PC-9 (cell line): ENCODE results near the gene PTPRD. TPM values are rescaled to one million over a fixed set of nuclear protein-coding genes. Genes with fewer than 3 reads are reported as not detected.

Source experiments
- BruUV-seq: library from RNA; stranded (reverse); fragments of 400-500 nt; replicated peaks from 2 replicates; lab custom pipeline; 2021; lab: Mats Ljungman, UMichigan
- CTCF ChIA-PET: fragments of 300-600 bp; sonication (Branson Sonifier 250); formaldehyde crosslinking; loops from one replicate; lab custom pipeline; 2022; ENCODE audit warnings: antibody characterized with exemption; lab: Charles Lee
- POLR2A ChIA-PET: fragments of 300-600 bp; sonication (Branson Sonifier 250); formaldehyde crosslinking; loops from one replicate; lab custom pipeline; 2022; ENCODE audit warnings: antibody characterized with exemption; ENCODE audit not compliant: unreplicated experiment; lab: Charles Lee
- DNase-seq, 2 experiments: peaks; one replicate each; pipeline versions ENCODE4 v3.0.0 to v3.0.0-alpha.2; 2015 to 2022; ENCODE audit warnings: mixed read lengths in 1 of 2
- H2AFZ ChIP-seq: fragments of 200-600 bp; sonication (generic); 2 replicates; pipeline ENCODE4 v1.8.1; 2017; ENCODE audit warnings: antibody characterized with exemption
- H3F3A ChIP-seq: fragments of 200-600 bp; sonication (generic); 2 replicates; pipeline ENCODE4 v1.8.1; 2017; ENCODE audit warnings: antibody characterized with exemption, mild to moderate bottlenecking, low read depth; ENCODE audit not compliant: insufficient read depth
- H3K27ac ChIP-seq: fragments of 200-600 bp; sonication (generic); 2 replicates; pipeline ENCODE4 v1.6.1; 2016; ENCODE audit warnings: mixed run types
- H3K27me3 ChIP-seq: fragments of 200-600 bp; sonication (generic); 2 replicates; pipeline ENCODE4 v1.6.1; 2016; ENCODE audit warnings: low read depth, mixed run types; ENCODE audit not compliant: insufficient read depth
- H3K36me3 ChIP-seq: fragments of 200-600 bp; sonication (generic); 2 replicates; pipeline ENCODE4 v1.6.1; 2016; ENCODE audit warnings: low read depth, mixed run types
- H3K4me1 ChIP-seq: fragments of 200-600 bp; sonication (generic); replicated peaks from 2 replicates; pipeline ENCODE4 v1.6.1; 2016; ENCODE audit warnings: mixed run types; ENCODE audit not compliant: insufficient read depth
- H3K4me2 ChIP-seq: fragments of 200-600 bp; sonication (generic); 2 replicates; pipeline ENCODE4 v1.6.1; 2017; ENCODE audit warnings: mixed run types
- H3K4me3 ChIP-seq: fragments of 200-600 bp; sonication (generic); 2 replicates; pipeline ENCODE4 v1.6.1; 2016; ENCODE audit warnings: mixed run types
- H3K79me2 ChIP-seq: fragments of 200-600 bp; sonication (generic); 2 replicates; pipeline ENCODE4 v1.6.1; 2017; ENCODE audit warnings: low read depth, mixed run types
- H3K9me2 ChIP-seq: fragments of 200-600 bp; sonication (generic); 2 replicates; pipeline ENCODE4 v1.8.1; 2017; ENCODE audit warnings: mild to moderate bottlenecking; ENCODE audit not compliant: insufficient read depth
- H3K9me3 ChIP-seq: fragments of 200-600 bp; sonication (generic); 2 replicates; pipeline ENCODE4 v1.8.1; 2016; ENCODE audit warnings: low read depth; ENCODE audit not compliant: insufficient read depth
- H4K20me1 ChIP-seq: fragments of 200-600 bp; sonication (generic); 2 replicates; pipeline ENCODE4 v1.8.1; 2017; ENCODE audit not compliant: insufficient read depth
- EZH2 ChIP-seq: fragments of 200-600 bp; sonication (generic); IDR thresholded peaks from 2 replicates; pipeline ENCODE4 v1.8.0; 2017; ENCODE audit warnings: antibody characterized with exemption, low read depth
- intact Hi-C: fragments of 100-400 bp; cut with micrococcal nuclease; formaldehyde crosslinking; loops from one replicate; pipeline ENCODE4 v1.10.0; 2022; ENCODE audit not compliant: unreplicated experiment
- total RNA-seq: library from RNA; stranded (reverse); gene quantifications from 2 replicates; pipeline ENCODE4 v1.2.3, GENCODE V29; 2021
- TF ChIP-seq, protein P1 (sequence below): fragments of 200-600 bp; sonication (generic); conservative IDR thresholded peaks from 2 replicates; pipeline ENCODE4 v1.6.1; 2017; ENCODE audit warnings: mixed run types, antibody characterized with exemption, mild to moderate bottlenecking, moderate library complexity

Gene PTPRD
- total RNA-seq, 1 experiment from 2014 or later, result not detected

DNA sequence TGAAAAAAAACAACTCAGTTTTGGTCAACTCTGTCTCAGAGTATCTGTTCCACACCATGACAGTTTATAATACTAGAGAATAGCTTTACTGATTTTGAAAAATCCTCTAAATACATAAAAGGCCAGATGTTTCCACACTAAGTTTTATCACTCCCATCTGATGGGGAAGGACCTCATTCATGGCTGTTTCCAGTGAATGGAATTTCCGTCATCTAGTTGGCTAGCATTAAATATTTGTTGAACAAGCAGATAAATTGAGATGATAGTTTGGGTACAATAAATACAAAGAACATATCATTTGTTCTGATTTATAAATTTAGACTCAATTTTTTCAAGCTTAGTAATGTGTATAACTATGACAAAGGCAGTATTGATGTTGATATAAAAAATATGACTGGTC lies 408.5 kb downstream of the PTPRD start:
- POLR2A ChIA-PET, result no interaction called here

DNA sequence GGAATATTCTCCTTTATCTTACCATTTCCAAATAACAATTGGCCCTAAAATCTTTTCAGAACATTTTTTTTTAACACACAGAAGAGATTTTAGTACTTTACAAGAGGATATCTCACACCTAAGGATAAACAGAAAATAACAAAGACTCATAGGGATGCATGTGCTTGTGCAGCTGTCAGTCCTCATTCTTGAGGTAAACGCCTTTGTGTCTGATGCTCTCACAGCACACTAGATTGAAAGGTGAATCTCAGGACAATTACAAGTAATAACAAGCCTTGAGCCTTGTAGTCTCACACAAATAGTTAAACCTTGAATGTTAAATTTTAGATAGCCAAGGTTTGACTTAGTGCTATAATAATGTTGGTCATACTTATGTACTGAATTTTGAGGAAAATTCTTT lies 439.2 kb downstream of the PTPRD start:
- Histone ChIP-seq H3K27me3 (no peaks in the 10 kb centered on the region), H3K79me2 (no peaks in the 10 kb centered on the region), H2AFZ (no peak overlapping the region), H3K9me2 (no peaks in the 10 kb centered on the region), H3K36me3 (no peaks in the 10 kb centered on the region), H3K4me2 (no peak overlapping the region), H3K9me3 (no peaks in the 10 kb centered on the region), H3K27ac (no peak overlapping the region), H3K4me3 (no peak overlapping the region), H3K4me1 (no peaks in the 10 kb centered on the region), H3F3A (no peaks in the 10 kb centered on the region), H4K20me1 (no peaks in the 10 kb centered on the region)
- POLR2A ChIA-PET, result no interaction called here
- no peak for DNase-seq
- no TSS peak for BruUV-seq
- intact Hi-C loops, result no loop called here
- CTCF ChIA-PET, result no interaction called here
- TF ChIP-seq EZH2, result no peak
- TF ChIP-seq, protein P1, sequence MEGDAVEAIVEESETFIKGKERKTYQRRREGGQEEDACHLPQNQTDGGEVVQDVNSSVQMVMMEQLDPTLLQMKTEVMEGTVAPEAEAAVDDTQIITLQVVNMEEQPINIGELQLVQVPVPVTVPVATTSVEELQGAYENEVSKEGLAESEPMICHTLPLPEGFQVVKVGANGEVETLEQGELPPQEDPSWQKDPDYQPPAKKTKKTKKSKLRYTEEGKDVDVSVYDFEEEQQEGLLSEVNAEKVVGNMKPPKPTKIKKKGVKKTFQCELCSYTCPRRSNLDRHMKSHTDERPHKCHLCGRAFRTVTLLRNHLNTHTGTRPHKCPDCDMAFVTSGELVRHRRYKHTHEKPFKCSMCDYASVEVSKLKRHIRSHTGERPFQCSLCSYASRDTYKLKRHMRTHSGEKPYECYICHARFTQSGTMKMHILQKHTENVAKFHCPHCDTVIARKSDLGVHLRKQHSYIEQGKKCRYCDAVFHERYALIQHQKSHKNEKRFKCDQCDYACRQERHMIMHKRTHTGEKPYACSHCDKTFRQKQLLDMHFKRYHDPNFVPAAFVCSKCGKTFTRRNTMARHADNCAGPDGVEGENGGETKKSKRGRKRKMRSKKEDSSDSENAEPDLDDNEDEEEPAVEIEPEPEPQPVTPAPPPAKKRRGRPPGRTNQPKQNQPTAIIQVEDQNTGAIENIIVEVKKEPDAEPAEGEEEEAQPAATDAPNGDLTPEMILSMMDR, result no peak

More for the DNA sequence above, 408.5 kb downstream of the PTPRD start:
- no peaks in the 10 kb centered on the region for H3K36me3 ChIP-seq
- H3K4me2 ChIP-seq, result no peak overlapping the region
- intact Hi-C loops, result no loop called here
- no peaks in the 10 kb centered on the region for H3K4me1 ChIP-seq
- H3K4me3 ChIP-seq, result no peak overlapping the region
- no peaks in the 10 kb centered on the region for H3K27me3 ChIP-seq
- H4K20me1 ChIP-seq, result no peaks in the 10 kb centered on the region
- no peak for DNase-seq
- H3K79me2 ChIP-seq, result no peaks in the 10 kb centered on the region
- H3K9me3 ChIP-seq, result no peaks in the 10 kb centered on the region
- H3K27ac ChIP-seq, result no peak overlapping the region
- H2AFZ ChIP-seq, result no peak overlapping the region
- TF ChIP-seq, protein P1, result no peak
- no peaks in the 10 kb centered on the region for H3F3A ChIP-seq
- H3K9me2 ChIP-seq, result no peaks in the 10 kb centered on the region
- BruUV-seq, result no TSS peak
- CTCF ChIA-PET, result no interaction called here

DNA sequence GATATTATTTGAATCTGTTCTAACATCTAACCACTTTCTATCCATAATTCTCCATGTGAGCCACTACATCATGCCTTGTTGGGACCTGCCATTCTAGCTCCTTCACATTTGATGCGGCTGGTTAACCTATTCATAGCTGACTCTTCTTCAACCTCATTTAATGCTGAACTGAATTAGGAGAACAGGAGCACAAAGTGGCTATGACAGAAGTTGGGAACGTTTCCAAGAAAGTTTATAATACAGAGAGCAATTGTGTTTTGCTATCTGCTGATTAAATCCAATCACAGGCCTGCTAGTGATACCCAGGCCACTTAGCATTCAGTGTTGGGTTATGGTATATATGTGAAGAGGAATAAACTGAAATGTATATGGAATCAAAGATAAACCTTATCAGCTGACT lies 440.3 kb downstream of the PTPRD start:
- no peaks in the 10 kb centered on the region for H3K79me2 ChIP-seq
- H3F3A ChIP-seq, result no peaks in the 10 kb centered on the region
- H3K9me2 ChIP-seq, result no peaks in the 10 kb centered on the region
- intact Hi-C loops, result no loop called here
- no peaks in the 10 kb centered on the region for H4K20me1 ChIP-seq
- POLR2A ChIA-PET, result no interaction called here
- no peak overlapping the region for H3K27ac ChIP-seq
- no peak for TF ChIP-seq EZH2
- TF ChIP-seq, protein P1, result no peak
- H3K4me1 ChIP-seq, result no peaks in the 10 kb centered on the region
- no peaks in the 10 kb centered on the region for H3K27me3 ChIP-seq
- H2AFZ ChIP-seq, result no peak overlapping the region
- DNase-seq, result no peak
- no peak overlapping the region for H3K4me2 ChIP-seq
- H3K4me3 ChIP-seq, result no peak overlapping the region
- BruUV-seq, result no TSS peak
- H3K36me3 ChIP-seq, result no peaks in the 10 kb centered on the region
- CTCF ChIA-PET, result no interaction called here
- no peaks in the 10 kb centered on the region for H3K9me3 ChIP-seq
